GM18511 (cell line): ENCODE results near the gene BOK.

Experiments
- ATAC-seq: cut with Tn5 transposase; IDR thresholded peaks from one replicate; pipeline ENCODE4 v1.9.1; 2021; ENCODE audit warnings: mild to moderate bottlenecking, moderate library complexity; ENCODE audit not compliant: unreplicated experiment

The BOK gene

GRCh38 chr2:241598061-241598460, 39.5 kb downstream of the BOK start:
- ATAC-seq = no peak

GRCh38 chr2:241598487-241598886, 39.9 kb downstream of the BOK start:
- no peak for ATAC-seq

GRCh38 chr2:241599615-241600014, 41.1 kb downstream of the BOK start:
- ATAC-seq = no peak

- no peak for ATAC-seq
Observed at GRCh38 chr2:241601841-241602240, 43.3 kb downstream of the BOK start.

GRCh38 chr2:241602720-241603119, 44.2 kb downstream of the BOK start:
- no peak for ATAC-seq

GRCh38 chr2:241603686-241604085, 45.1 kb downstream of the BOK start:
- no peak for ATAC-seq

GRCh38 chr2:241606186-241606585, 47.6 kb downstream of the BOK start:
- no peak for ATAC-seq

GRCh38 chr2:241607162-241607885, 48.8 kb downstream of the BOK start:
- ATAC-seq = no peak

- no peak for ATAC-seq
Observed at GRCh38 chr2:241608881-241609280, 50.3 kb downstream of the BOK start.

GRCh38 chr2:241609859-241610793, 51.6 kb downstream of the BOK start:
- ATAC-seq = peak; percentile 98

GRCh38 chr2:241611062-241611461, 52.5 kb downstream of the BOK start:
- no peak for ATAC-seq

- no peak for ATAC-seq
Observed at GRCh38 chr2:241612156-241613016, 53.8 kb downstream of the BOK start.

GRCh38 chr2:241613017-241613780, 54.7 kb downstream of the BOK start:
- ATAC-seq = no peak

GRCh38 chr2:241615041-241615440, 56.5 kb downstream of the BOK start:
- no peak for ATAC-seq

- ATAC-seq = no peak
Observed at GRCh38 chr2:241615522-241616052, 57.0 kb downstream of the BOK start.

GRCh38 chr2:241616168-241617125, 57.9 kb downstream of the BOK start:
- no peak for ATAC-seq

GRCh38 chr2:241617431-241618154, 59.0 kb downstream of the BOK start:
- ATAC-seq = peak; percentile 68

- ATAC-seq = no peak
Observed at GRCh38 chr2:241618296-241618805, 59.8 kb downstream of the BOK start.
